Esophagus muscularis mucosa (tissue), 4 donors: ENCODE data around the gene GON7. TPM values are rescaled to one million over a fixed set of nuclear protein-coding genes. Genes with fewer than 3 reads are reported as not detected.
A peak's percentile ranks its signal among the peaks of the same experiment; 100 is the strongest.

Source experiments
- DNase-seq: peaks from one replicate; pipeline ENCODE4 v3.0.0-alpha.2; 2017; ENCODE audit errors: extremely low spot score
- H3K27ac ChIP-seq, 4 donors: fragments of 200-600 bp; sonication (generic); replicated peaks in 1 of 4; 1 replicate in 3 of 4; 2 replicates in 1 of 4; pipeline ENCODE4 v1.5.1; 2016 to 2019; ENCODE audit warnings: mild to moderate bottlenecking in 1 of 4
- H3K27me3 ChIP-seq, 4 donors: fragments of 200-600 bp; sonication (generic); one replicate each; pipeline versions ENCODE4 v1.5.1 to v1.6.0; 2016 to 2019
- H3K36me3 ChIP-seq, 4 donors: fragments of 200-600 bp; sonication (generic); one replicate each; pipeline ENCODE4 v1.5.1; 2016 to 2019
- H3K4me1 ChIP-seq, 4 donors: fragments of 200-600 bp; sonication (generic); one replicate each; pipeline ENCODE4 v1.5.1; 2016 to 2019
- H3K4me3 ChIP-seq, 4 donors: fragments of 200-600 bp; sonication (generic); 1 replicate in 2 of 4; 2 replicates in 2 of 4; pipeline ENCODE4 v1.5.1; 2016 to 2019; ENCODE audit warnings: mild to moderate bottlenecking in 4 of 4, moderate library complexity in 1 of 4
- H3K9me3 ChIP-seq, 4 donors: fragments of 200-600 bp; sonication (generic); 1 replicate in 3 of 4; 2 replicates in 1 of 4; pipeline ENCODE4 v1.5.1; 2016 to 2019
- CTCF ChIP-seq, 3 experiments: fragments of 200-600 bp in 2 of 3; fragments of 450-650 bp in 1 of 3; sonication (generic) in 2 of 3; IDR thresholded peaks; one replicate each; pipeline ENCODE4 v1.5.1; 2017 to 2019; ENCODE audit warnings: antibody characterized with exemption in 3 of 3, mild to moderate bottlenecking in 2 of 3, moderate library complexity in 1 of 3
- EP300 ChIP-seq: sonication (generic); formaldehyde crosslinking; IDR thresholded peaks from one replicate; pipeline ENCODE4 v1.6.1; 2017; ENCODE audit warnings: antibody characterized with exemption
- POLR2A ChIP-seq: fragments of 450-650 bp; IDR thresholded peaks from one replicate; pipeline ENCODE4 v1.6.1; 2017; ENCODE audit warnings: antibody characterized with exemption, moderate library complexity, mild to moderate bottlenecking, low read depth
- POLR2AphosphoS5 ChIP-seq, 2 donors: sonication (generic); formaldehyde crosslinking; IDR thresholded peaks; one replicate each; pipeline ENCODE4 v1.6.1; 2017; ENCODE audit warnings: antibody characterized with exemption in 2 of 2
- WGBS: methylation state at CpG from one replicate; pipeline ENCODE4 v1.1.5; 2018; 5-methylcytosine and 5-hydroxymethylcytosine counted together
- intact Hi-C: fragments of 100-400 bp; cut with DNase I; formaldehyde crosslinking; loops from one replicate; pipeline ENCODE4 v1.15.1; 2023
- total RNA-seq, 4 donors: library from RNA; depleted of rRNA; stranded (reverse); fragments of >200 nt; gene quantifications; one replicate each; pipeline versions ENCODE4 v1.1.0 to v1.2.1, GENCODE V29; 2016

Gene GON7
- total RNA-seq, 4 donors from 2014 or later, result 6.1 to 14.5 (median 11.6) TPM

GRCh38 chr14:93231129-93231979 is 24.5 kb upstream of the GON7 start:
- Histone ChIP-seq H3K4me3 (peak overlapping the region; percentile 41 to 59 (median 50)), H3K27me3 (no peaks in the 10 kb centered on the region), H3K36me3 (peaks cover 16 to 34% (median 28%) of the 10 kb centered on the region in 4 donors), H3K9me3 (no peaks in the 10 kb centered on the region), H3K27ac (no peak overlapping the region), H3K4me1 (peaks cover 3 to 18% (median 16%) of the 10 kb centered on the region in 4 donors)
- 58% methylated on average over 39 of the region's 39 CpGs for WGBS
- no peak for DNase-seq
- intact Hi-C loops, result no loop called here
- TF ChIP-seq POLR2A, result no peak
- TF ChIP-seq EP300, result no peak
- no peak for TF ChIP-seq CTCF (IDR thresholded peaks at IDR 0.05)
- TF ChIP-seq POLR2AphosphoS5 (IDR thresholded peaks at IDR 0.05), result no peak

DNA sequence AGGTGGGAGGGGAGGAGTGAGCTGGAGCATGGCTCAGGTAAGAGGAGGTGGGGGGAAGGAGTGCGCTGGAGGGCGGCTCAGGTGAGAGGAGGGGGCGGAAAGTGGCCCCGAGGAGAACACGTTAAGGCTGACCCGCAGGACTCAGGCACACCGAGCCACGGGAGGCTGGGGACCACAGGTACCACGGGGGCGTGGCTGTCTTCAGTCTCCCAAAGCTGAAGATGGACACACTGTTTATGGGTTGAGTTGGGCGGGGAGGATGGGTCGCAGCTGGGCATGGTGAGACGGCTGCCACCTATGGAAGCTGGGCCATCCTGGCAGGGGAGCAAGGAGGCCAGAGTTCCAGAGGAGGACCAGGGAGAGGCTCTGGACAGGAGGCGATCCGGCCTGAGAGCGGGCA is 23.7 kb upstream of the GON7 start:
- Histone ChIP-seq H3K27ac (no peak overlapping the region), H3K4me3 (peak overlapping the region in 1 of 4 donors; percentile 55), H3K27me3 (no peaks in the 10 kb centered on the region), H3K9me3 (no peaks in the 10 kb centered on the region), H3K4me1 (peaks cover 3 to 18% (median 16%) of the 10 kb centered on the region in 4 donors), H3K36me3 (peaks cover 16 to 42% (median 34%) of the 10 kb centered on the region in 4 donors)
- DNase-seq, result no peak
- intact Hi-C loops, result no loop called here
- TF ChIP-seq POLR2AphosphoS5 (IDR thresholded peaks at IDR 0.05) (no peak), POLR2A (no peak), CTCF (IDR thresholded peaks at IDR 0.05) (no peak), EP300 (no peak)
- WGBS, result 94% methylated on average over 16 of the region's 16 CpGs

- H3K4me3 ChIP-seq, result no peak overlapping the region
- H3K27ac ChIP-seq, result no peak overlapping the region
- DNase-seq, result no peak
- 95% methylated on average over 8 of the region's 8 CpGs for WGBS
- H3K27me3 ChIP-seq, result no peaks in the 10 kb centered on the region
- peaks cover 3 to 18% (median 16%) of the 10 kb centered on the region in 4 donors for H3K4me1 ChIP-seq
- intact Hi-C loops, result no loop called here
- no peaks in the 10 kb centered on the region for H3K9me3 ChIP-seq
- no peak for TF ChIP-seq POLR2A
- no peak for TF ChIP-seq POLR2AphosphoS5 (IDR thresholded peaks at IDR 0.05)
- no peak for TF ChIP-seq CTCF (IDR thresholded peaks at IDR 0.05)
- no peak for TF ChIP-seq EP300
- peaks cover 17 to 62% (median 51%) of the 10 kb centered on the region in 4 donors for H3K36me3 ChIP-seq
Measured at GRCh38 chr14:93228550-93228949, 21.7 kb upstream of the GON7 start.

GRCh38 chr14:93223565-93223964 is 16.7 kb upstream of the GON7 start:
- H3K27me3 ChIP-seq, result no peaks in the 10 kb centered on the region
- no peaks in the 10 kb centered on the region for H3K9me3 ChIP-seq
- intact Hi-C loops, result no loop called here
- no peak overlapping the region for H3K4me3 ChIP-seq
- H3K27ac ChIP-seq, result no peak overlapping the region
- H3K4me1 ChIP-seq, result no peaks in the 10 kb centered on the region
- H3K36me3 ChIP-seq, result peaks cover 53 to 100% (median 89%) of the 10 kb centered on the region in 4 donors
- 97% methylated on average over 27 of the region's 27 CpGs for WGBS
- TF ChIP-seq CTCF (IDR thresholded peaks at IDR 0.05), result no peak
- TF ChIP-seq EP300, result no peak
- TF ChIP-seq POLR2AphosphoS5 (IDR thresholded peaks at IDR 0.05), result no peak
- no peak for TF ChIP-seq POLR2A
- no peak for DNase-seq
